Activated gamma-delta T cell treated with Interleukin-2 at 50 U/mL for 16 hours (primary cell): Measurements from ENCODE around the gene DUSP14.

ENCODE experiments used
- DNase-seq: peaks from one replicate; pipeline ENCODE4 v3.0.0-alpha.2; 2020

Gene DUSP14

GRCh38 chr17:37517881-37518280, 28.2 kb downstream of the DUSP14 start:
- no peak for DNase-seq

- DNase-seq = no peak
Measured at GRCh38 chr17:37518826-37519225, 29.1 kb downstream of the DUSP14 start.

- DNase-seq = no peak
Measured at GRCh38 chr17:37519251-37519985, 29.7 kb downstream of the DUSP14 start.

DNA sequence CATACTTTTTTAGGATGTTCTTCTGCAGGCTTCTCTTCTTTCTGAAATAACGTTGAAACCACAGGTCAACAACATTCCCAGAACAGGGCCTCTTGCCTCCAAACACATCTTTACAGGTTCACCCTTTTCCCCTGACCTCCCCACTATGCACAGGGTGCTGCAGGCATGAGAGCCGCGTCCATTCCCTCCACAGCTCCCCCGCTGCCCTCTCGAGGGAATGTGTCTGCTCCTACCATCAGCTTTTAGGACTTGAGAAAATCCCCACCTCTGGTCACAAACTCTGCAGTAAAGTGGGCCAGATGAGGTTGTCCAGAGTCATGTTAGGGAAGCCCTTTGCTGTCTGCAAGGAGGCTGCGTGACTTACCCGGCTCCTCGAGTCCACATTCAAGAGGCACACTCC, 30.5 kb downstream of the DUSP14 start:
- DNase-seq = no peak

DNA sequence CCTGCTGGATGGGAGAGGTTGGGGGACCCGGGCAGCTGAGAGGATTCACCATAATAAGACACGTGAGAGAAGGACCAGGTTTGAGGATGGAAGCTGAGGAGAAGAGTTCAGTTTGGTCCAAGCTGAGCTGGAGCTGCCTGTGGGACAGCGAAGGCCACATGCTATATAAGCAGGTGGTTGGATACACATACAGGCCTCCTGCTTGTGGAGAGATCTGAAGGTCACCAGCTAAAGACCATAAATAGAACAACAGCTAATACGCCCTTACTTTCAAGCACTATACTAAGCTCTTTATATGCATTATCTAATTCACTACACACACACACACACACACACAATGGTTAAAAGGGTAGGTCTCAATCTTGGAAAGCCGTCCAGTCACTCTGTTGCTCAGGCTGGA, 32.1 kb downstream of the DUSP14 start:
- DNase-seq = no peak

- no peak for DNase-seq
Measured at GRCh38 chr17:37523715-37524219, 34.1 kb downstream of the DUSP14 start.

GRCh38 chr17:37527249-37527851, 37.7 kb downstream of the DUSP14 start:
- no peak for DNase-seq

DNA sequence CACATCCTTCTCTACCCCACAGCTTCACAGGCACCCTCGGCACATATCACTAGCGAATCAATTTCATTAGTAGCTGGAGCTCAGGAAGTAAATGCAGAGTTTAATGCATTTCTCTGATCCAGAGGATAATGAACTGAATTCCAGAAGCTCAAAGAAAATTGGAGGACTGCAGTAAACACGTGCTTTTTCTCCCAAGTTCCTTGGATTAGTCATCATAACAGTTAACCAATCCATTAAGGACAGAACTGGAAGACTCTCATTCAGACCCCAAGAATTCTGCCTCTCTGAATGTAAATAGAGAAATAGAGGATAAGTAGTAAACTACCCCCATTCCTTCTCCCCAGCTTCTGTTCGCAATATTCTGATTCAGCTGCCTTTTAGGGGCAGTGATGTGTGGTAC, 40.7 kb downstream of the DUSP14 start:
- DNase-seq = no peak

DNA sequence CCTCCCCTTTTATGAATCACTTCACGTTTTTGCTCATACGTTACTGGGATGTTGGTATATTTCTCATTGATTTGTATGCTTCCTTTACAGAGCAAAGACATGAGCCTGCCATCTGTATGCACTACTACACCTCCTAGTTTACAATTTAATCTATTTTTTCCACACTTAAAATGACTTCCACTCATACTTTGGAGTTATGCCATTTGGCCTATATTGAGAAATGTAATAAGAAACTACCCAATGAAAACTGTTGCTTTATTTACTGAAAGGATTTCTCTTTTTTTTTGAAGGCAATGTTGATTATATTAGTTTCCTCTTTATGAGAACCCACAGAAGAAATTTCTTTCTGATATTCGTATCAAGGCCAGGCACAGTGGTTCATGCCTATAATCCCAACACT, 43.1 kb downstream of the DUSP14 start:
- DNase-seq = no peak

DNA sequence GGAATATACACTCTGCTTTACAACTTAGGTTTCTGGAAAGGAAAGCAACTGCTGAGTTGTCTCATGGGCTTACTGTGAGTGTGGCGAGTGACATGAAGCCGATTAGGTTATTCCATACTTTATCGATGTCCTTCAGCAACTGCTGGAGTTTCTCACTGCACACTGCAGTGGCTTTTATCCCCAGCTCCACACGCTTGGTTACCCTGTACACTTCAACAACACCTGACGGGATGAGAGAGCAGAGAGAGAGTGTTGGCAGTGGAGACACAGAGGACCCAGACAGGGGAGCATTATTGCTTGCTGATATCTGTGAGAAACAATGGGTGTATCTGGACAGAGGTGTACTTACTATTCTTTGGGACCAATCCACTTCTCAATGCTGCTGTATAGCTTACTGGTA, 46.2 kb downstream of the DUSP14 start:
- no peak for DNase-seq

DNA sequence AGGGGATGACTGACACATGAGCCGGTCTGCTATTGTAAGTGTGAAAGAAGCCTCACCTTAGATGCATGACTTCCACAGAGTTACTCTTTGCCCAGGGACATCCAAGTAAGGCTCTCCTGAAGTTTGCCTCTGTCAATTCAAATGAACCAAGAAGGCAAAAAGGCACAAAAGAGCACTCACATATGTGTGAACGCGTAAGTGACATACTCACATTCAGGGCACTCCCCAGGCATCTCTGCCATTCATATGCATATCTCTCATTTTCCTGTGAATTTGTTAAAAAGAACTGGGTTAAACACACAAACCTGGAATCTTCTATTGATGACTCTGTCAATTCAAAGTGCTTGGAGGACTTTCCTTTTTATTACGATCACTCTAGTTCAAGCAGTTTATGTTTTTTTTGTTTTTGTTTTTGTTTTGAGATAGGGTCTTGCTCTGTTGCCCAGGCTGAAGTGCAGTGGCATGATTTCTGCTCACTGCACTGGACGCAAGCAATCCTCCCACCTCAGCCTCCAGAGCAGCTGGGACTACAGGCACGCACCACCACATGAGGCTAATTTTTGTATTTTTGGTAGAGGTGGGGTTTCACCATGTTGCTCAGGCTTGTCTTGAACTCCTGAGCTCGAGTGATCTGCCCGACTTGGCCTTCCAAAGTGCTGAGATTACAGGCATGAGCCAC, 49.4 kb downstream of the DUSP14 start:
- no peak for DNase-seq

DNA sequence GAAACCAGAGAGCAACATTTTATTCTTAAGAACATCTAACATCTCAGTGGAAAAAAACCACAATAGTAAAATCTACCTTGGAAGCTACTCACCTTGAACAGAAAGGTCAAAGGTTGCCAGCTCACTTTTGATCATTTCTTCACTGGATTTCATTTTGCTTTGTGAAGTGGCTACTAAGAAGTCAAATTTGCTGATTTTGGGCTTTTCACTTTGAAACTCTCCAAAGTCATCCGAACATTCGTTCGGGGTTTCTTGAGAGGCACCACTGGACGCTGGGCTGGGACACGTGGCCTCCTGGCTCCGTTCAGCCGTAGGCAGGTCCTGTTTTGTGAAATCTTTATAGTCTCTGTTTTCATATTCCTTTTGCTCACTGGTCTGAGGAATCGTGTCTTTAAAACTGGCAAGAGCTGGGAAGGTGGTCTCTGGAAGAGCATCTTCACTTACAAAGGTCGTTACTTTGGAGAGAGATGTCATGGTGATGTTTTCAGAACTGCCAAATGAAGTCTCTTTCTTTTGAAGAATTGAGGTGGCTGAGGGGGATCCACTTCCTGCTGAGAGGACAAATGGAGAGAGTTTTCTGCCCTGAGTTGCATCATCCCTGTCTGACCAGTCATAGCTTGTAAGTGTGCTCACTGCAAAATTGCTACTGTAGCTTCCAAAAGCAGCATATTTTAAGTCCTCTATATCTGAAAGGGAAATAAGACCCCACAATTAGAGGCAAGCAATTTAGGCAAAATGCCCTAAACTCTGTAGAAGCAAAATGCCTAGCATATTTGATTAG, 52.4 kb downstream of the DUSP14 start:
- no peak for DNase-seq

DNA sequence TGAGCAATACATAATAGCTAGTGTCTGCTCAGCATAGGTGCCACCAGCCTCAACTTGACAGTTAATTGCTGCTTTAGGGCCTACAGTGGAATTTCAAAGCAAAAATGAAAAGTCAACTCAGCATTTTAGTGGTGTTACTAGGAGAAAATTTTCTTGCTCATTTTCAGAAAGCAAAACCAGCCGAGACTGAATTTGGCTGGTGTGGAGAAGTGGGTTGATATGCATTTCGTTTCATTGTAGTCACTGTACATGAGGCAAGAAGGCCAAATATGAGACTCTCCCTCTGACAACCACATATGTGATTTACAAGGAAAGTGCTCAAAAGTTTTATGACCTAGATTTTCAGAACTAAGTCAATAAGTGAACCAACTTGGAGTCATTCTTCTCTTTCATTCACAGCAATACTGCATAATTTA, 54.0 kb downstream of the DUSP14 start:
- DNase-seq = no peak

DNA sequence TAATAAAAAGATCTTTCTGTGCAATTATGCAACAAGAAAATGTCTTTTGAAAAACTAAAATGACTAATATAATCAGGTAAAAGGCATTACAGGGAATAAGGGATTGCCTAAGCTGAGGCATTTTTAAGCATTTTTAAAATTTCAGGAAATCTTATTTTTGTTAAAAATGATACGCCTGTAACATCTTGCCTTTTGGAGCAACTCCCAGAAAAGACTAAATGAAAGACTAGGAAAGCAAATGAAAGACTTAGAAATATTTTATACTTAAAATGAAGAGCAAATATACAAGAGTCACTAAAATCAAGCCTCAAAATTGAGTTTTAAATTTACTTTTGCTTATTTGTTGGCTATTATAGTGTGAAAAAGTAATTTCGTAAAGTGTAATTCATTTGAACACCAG, 55.8 kb downstream of the DUSP14 start:
- DNase-seq = no peak

DNA sequence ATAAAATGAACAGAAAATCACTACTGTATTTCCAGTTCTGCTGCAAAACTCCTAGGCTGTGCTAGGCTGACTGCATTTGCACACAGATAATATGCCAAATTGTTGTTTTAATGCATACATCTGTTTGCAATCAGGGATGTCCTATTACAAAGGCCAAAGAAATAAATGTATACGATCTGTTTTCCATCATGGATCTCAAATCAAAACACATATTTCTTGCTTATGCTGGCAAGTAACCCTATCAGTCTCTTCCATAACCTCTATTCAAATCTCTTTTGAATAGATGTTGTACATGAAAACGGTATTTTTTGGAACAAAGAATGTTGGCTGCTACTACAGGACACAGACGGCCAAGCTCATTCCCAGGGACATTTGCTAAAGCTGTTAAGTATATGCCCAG, 56.6 kb downstream of the DUSP14 start:
- DNase-seq = no peak

DNA sequence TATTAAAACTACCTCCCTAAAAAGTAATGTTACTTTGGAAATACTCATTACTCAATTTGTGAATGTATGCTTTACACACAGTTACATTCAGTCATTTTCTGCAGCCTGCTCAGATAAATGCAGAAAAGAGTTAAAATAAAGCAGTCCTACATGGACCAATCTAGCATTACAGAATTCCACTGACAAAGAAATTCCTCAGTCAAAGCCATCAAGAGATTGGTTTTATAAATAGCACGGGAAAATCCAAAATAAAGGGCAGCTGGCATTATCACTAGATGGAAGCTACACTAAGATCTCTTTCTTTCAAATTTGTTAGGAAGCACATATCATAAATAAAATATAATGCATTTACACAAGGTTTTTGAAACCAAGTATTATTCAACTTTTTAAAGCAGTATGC, 58.3 kb downstream of the DUSP14 start:
- no peak for DNase-seq

DNA sequence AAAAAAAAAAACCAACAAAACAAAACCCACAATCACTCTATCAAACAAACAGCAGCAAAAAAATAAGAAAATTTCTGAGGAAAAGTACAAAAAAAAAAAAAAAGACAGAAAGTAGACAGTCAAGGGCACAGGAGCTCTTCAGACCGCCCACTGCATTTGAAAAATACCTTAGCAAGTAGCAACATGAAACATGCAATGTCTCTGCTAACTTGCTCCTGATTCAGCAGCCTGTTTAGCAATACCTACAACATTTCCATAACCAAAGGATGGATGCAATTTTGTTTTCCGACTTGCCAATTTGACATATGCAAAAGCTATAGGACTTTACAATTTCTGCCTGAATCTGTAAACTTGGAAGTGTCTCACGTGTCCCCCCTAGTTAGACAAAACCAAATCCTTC, 62.1 kb downstream of the DUSP14 start:
- no peak for DNase-seq

- DNase-seq = no peak
Measured at GRCh38 chr17:37553401-37553966, 63.8 kb downstream of the DUSP14 start.

GRCh38 chr17:37555386-37555785, 65.7 kb downstream of the DUSP14 start:
- DNase-seq = no peak

DNA sequence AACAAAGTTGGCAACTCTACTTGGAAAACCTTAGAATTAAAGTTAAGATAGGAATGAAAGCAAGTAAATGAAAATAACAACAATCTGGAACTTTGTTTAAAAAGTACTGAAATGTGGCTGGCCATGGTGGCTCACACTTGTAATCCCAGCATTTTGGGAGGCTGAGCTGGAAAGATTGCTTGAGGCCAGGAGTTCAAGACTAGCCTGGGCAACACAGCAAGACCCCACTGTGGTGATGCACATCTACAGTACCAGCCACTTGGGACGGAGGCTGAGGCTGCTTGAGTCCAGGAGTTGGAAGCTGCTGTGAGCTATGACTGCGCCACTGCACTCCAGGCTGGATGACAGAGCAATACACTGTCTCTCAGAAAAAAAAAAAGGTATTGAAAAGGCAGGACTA, 67.8 kb downstream of the DUSP14 start:
- no peak for DNase-seq

DNA sequence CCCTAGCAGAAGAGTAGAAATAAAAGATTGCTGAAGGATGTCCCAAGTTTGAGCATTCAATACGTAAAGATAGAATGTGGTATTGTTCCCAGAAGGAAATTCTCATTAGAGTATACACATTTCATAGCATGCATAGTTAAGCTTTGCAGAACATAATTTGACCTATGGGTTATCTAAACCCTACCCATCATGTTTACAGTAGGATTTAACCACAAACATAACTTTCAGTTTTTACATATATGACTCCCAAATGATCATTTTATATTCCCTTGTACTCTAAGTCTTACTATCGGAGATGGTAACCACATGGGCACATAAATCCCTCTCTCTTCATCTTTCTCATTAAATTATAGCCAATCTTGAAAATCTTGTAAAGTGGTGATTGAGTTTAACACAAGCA, 68.6 kb downstream of the DUSP14 start:
- DNase-seq = no peak

- DNase-seq = no peak
Measured at GRCh38 chr17:37562016-37562745, 72.5 kb downstream of the DUSP14 start.
